AG10803 (cell line): ENCODE measurements around the gene IQGAP3.

Source experiments
- DNase-seq: peaks from one replicate; pipeline ENCODE4 v3.0.0; 2010; ENCODE audit warnings: low read depth
- H3K4me3 ChIP-seq: 2 replicates; pipeline ENCODE4 v1.5.1; 2011; ENCODE audit warnings: mild to moderate bottlenecking, low read length, control low read depth
- CTCF ChIP-seq: conservative IDR thresholded peaks from 2 replicates; pipeline ENCODE4 v1.5.1; 2011; ENCODE audit warnings: mild to moderate bottlenecking, low read length, control low read depth, inconsistent platforms

The IQGAP3 gene

GRCh38 chr1:156510709-156511108 lies 61.7 kb downstream of the IQGAP3 start:
- DNase-seq, result peak; percentile 99
- no peak for TF ChIP-seq CTCF
- H3K4me3 ChIP-seq, result peak overlapping the region; percentile 23; the same call in 1 of the 2 replicates

GRCh38 chr1:156509424-156510034 lies 62.8 kb downstream of the IQGAP3 start:
- no peak overlapping the region for H3K4me3 ChIP-seq
- DNase-seq, result no peak
- no peak for TF ChIP-seq CTCF

GRCh38 chr1:156508955-156509234 lies 63.5 kb downstream of the IQGAP3 start:
- no peak for DNase-seq
- H3K4me3 ChIP-seq, result peak overlapping the region; percentile 13; the same call in 1 of the 2 replicates
- no peak for TF ChIP-seq CTCF

GRCh38 chr1:156508205-156508954 lies 64.0 kb downstream of the IQGAP3 start:
- peak overlapping the region; percentile 13; the same call in 1 of the 2 replicates for H3K4me3 ChIP-seq
- peak; percentile 87 for DNase-seq

GRCh38 chr1:156506450-156506849 lies 65.9 kb downstream of the IQGAP3 start:
- DNase-seq, result no peak
- no peak for TF ChIP-seq CTCF
- H3K4me3 ChIP-seq, result no peak overlapping the region

More at GRCh38 chr1:156508205-156508954, 64.0 kb downstream of the IQGAP3 start:
- TF ChIP-seq CTCF, result no peak

- no peak overlapping the region for H3K4me3 ChIP-seq
- TF ChIP-seq CTCF, result no peak
- no peak for DNase-seq
Measured at GRCh38 chr1:156505679-156506298, 66.6 kb downstream of the IQGAP3 start.
